ENCODE data around the gene SPEF1. TPM values are rescaled to one million over a fixed set of nuclear protein-coding genes. Genes with fewer than 3 reads are reported as not detected.

Gene SPEF1
- total and polyA plus RNA-seq, 7 donors: 0.12 to 1.7 (median 0.24) TPM; not detected in 3

GRCh38 chr20:3755269-3755668 lies 26.0 kb downstream of the SPEF1 start:
- TF ChIP-seq CTCF (IDR thresholded peaks at IDR 0.05): no peak

GRCh38 chr20:3754276-3754630 lies 27.0 kb downstream of the SPEF1 start:
- DNase-seq: no peak
- no peak for ATAC-seq
- Histone ChIP-seq H3K36me3 (ENCODE audit: insufficient read depth in 1 of 2, low read depth in 1 of 2) (no peaks in the 10 kb centered on the region), H3K4me1 (no peaks in the 10 kb centered on the region), H3K27me3 (ENCODE audit: insufficient read depth in 3 of 3, low read length in 2 of 3) (peaks cover 0 to 26% (median 2%) of the 10 kb centered on the region in 3 donors), H3K4me3 (no peak overlapping the region), H3K9me3 (no peaks in the 10 kb centered on the region), H3K27ac (no peak overlapping the region)
- 86 to 87% (median 87%) methylated on average over 16 of the region's 16 CpGs for WGBS, 3 donors
- no peak for TF ChIP-seq CTCF (IDR thresholded peaks at IDR 0.05)
- intact Hi-C loops (cut with DNase I): loop anchor here in 1 of 2 donors (5.0 kb wide), 1 partner anchor 37 kb away; no protein-coding TSS in a partner anchor

More at GRCh38 chr20:3755269-3755668, 26.0 kb downstream of the SPEF1 start:
- Histone ChIP-seq H3K27me3 (ENCODE audit: insufficient read depth in 3 of 3, low read length in 2 of 3) (peaks cover 0 to 16% (median 2%) of the 10 kb centered on the region in 3 donors), H3K27ac (no peak overlapping the region), H3K4me3 (no peak overlapping the region), H3K36me3 (ENCODE audit: insufficient read depth in 1 of 2, low read depth in 1 of 2) (no peaks in the 10 kb centered on the region), H3K9me3 (no peaks in the 10 kb centered on the region), H3K4me1 (no peaks in the 10 kb centered on the region)
- intact Hi-C loops (cut with DNase I): no loop called here
- no peak for ATAC-seq
- 83 to 94% (median 85%) methylated on average over 7 of the region's 7 CpGs for WGBS, 3 donors
- DNase-seq: no peak

GRCh38 chr20:3753501-3754275 lies 27.6 kb downstream of the SPEF1 start:
- 69 to 82% (median 76%) methylated on average over 25 to 26 of the region's 26 CpGs for WGBS, 3 donors
- H3K4me1 ChIP-seq: no peaks in the 10 kb centered on the region
- DNase-seq: no peak
- no peak for TF ChIP-seq CTCF (IDR thresholded peaks at IDR 0.05)
- H3K27ac ChIP-seq: no peak overlapping the region
- H3K27me3 ChIP-seq (ENCODE audit: insufficient read depth in 3 of 3, low read length in 2 of 3): peaks cover 0 to 31% (median 2%) of the 10 kb centered on the region in 3 donors
- H3K36me3 ChIP-seq (ENCODE audit: insufficient read depth in 1 of 2, low read depth in 1 of 2): no peaks in the 10 kb centered on the region
- intact Hi-C loops (cut with DNase I): loop anchor here in 1 of 2 donors (5.0 kb wide), 1 partner anchor 36 kb away; no protein-coding TSS in a partner anchor
- H3K9me3 ChIP-seq: no peaks in the 10 kb centered on the region
- ATAC-seq: peak in 1 of 4 donors; percentile 7
- H3K4me3 ChIP-seq: no peak overlapping the region

GRCh38 chr20:3753098-3753497 lies 28.1 kb downstream of the SPEF1 start:
- Histone ChIP-seq H3K36me3 (ENCODE audit: insufficient read depth in 1 of 2, low read depth in 1 of 2) (no peaks in the 10 kb centered on the region), H3K27ac (no peak overlapping the region)
- ATAC-seq: peak; percentile 62 to 82 (median 70)

More at GRCh38 chr20:3753098-3753497, 28.1 kb downstream of the SPEF1 start:
- 41 to 50% (median 50%) methylated on average over 4 of the region's 4 CpGs for WGBS, 3 donors
- no peak for DNase-seq
- Histone ChIP-seq H3K4me1 (no peaks in the 10 kb centered on the region), H3K4me3 (no peak overlapping the region), H3K27me3 (ENCODE audit: insufficient read depth in 3 of 3, low read length in 2 of 3) (peaks cover 0 to 35% (median 4%) of the 10 kb centered on the region in 3 donors), H3K9me3 (no peaks in the 10 kb centered on the region)
- intact Hi-C loops (cut with DNase I): loop anchor here in 1 of 2 donors (5.0 kb wide), 1 partner anchor 36 kb away; no protein-coding TSS in a partner anchor
- peak; percentile 73 for TF ChIP-seq CTCF (IDR thresholded peaks at IDR 0.05)

Measured in psoas muscle (tissue), 8 donors.